ENCODE results near the gene TAS2R38.
"Not testable (repeated sequence)": the region's sequence is repeated elsewhere in the genome, so short reads cannot be mapped to it uniquely, and the experiment has no call there.

The TAS2R38 gene

DNA sequence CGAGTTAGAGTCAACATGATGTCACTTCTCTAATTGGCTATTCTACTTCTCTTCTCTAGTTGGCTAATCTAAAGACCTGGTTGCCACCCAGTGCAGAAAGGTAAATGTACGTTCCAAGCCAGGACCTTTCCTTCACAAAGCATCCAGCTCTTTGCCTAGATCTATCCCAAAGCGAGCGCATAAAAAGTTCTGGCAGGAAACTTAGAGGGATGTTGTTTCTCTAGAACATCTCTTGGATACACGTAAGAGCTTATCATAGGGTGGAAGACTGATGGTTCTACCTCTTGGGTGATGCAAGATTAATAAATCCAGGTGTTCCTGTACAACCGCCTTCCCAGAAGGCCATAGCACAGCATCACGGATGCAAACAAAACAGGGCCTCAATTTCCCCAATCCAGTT lies at the start of gene TAS2R38:
TAS2R38 (minus strand) TSS at position 101 of the 400 bp plus-strand sequence; CDS start at position 17, 84 bp downstream.
- DNase-seq: no peak

- no peak for DNase-seq
These were observed 44.6 kb upstream of the TAS2R38 start for GRCh38 chr7:142018154-142018553.

DNA sequence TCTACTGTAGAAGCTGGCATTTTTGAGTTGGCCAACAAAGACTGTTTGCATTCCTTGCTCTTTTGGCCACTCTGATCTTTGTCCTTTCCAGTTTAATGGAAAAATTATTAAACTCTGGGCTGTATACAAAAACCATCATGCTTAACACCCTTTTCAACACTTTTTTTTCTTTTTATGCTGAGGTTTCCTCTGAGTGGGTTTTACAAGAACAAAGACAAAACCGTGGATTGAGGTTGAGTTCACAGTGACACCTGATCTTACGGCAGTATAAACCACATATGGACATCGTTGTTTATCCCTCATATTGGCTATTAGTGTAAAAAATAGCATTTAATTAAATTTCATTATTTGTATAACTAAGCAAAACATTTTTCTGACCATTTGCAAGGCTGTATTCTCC lies 43.9 kb upstream of the TAS2R38 start:
- DNase-seq: no peak

GRCh38 chr7:142012825-142013511 lies 39.4 kb upstream of the TAS2R38 start:
- DNase-seq: peak; percentile 63 to 75 (median 66)

DNA sequence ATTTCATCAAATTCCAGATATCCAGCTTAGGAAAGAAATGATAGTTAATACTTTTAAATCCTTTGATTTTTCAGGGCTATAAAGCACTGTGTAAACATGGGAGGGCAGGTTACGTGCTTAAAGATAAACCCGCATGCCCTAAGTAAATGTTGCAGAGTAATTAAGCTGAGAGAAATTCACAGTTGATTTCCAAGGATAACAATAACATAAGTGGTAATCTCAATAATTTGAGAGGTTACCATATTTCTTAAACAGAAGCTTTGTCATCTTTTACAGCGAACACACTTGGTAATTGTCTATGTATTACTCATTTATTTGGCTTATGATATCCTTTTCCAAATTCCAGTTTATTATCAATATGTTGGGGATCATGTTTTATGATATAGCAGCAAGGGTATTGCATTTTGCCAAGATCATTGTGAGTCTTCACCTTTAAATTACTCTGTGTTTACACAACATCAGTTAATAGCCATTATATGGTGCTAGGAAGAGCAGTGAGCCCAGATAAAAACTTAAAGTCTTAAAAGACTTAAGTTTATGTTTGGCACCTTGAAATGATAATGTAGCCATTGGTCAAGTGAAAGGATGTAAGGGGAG lies 37.5 kb upstream of the TAS2R38 start:
- DNase-seq: no peak

DNA sequence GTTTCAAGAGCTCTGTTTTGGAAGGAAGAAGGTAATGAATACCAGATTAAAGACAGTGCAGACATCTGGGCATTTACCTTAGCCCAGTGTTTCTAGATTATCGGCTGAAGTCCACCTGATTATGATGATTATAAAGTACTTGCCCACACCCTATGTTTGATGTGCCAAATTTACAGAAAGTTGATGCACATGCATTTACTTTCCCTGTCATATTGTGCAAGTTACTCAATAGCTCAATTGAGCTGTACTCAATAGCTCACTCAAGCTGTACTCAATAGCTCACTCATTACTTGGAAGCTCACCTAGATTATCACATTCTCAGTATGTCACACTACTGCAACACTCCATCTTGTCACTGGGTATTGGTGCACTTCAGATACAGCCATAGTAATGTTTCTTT lies 35.6 kb upstream of the TAS2R38 start:
- no peak for DNase-seq

- no peak for DNase-seq
These were observed 33.0 kb upstream of the TAS2R38 start for GRCh38 chr7:142006577-142006976.

DNA sequence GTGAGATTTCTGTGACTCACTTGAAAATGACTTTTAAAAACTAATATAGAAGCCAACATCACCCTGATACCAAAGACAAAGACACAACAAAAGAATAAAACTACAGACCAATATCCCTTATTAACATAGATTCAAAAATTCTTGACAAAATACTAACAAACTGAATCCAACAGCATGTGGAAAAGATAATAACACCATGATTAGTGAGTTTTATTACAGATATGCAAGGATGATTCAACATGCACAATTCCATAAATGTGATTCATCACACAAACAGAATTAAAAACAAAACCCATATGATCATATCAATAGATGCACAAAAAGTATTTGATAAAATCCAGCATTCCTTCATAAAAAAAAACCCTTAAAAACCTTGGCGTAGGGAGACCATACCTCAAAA lies 28.6 kb upstream of the TAS2R38 start:
- no peak for DNase-seq

- no peak for DNase-seq
These were observed 27.7 kb upstream of the TAS2R38 start for GRCh38 chr7:142001163-142001874.

DNA sequence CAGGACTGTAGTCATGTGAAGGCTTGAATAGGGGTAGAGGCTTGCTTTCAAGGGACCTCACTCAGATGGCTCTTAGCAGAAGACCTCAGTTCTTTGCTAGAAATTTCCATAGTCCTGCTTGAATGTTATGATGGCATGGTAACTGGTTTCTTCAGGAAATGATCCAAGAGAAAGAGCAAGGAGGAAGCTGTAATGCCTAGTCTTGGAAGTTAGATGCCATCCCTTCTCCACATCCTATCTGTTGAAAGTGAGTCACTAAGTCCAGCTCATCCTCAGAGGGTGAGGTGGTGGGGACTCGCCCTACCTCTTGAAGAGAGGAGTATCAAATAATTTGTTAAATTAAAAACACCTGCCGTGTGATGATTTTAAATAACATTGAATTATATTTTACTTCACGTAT lies 26.7 kb upstream of the TAS2R38 start:
- DNase-seq: no peak

DNA sequence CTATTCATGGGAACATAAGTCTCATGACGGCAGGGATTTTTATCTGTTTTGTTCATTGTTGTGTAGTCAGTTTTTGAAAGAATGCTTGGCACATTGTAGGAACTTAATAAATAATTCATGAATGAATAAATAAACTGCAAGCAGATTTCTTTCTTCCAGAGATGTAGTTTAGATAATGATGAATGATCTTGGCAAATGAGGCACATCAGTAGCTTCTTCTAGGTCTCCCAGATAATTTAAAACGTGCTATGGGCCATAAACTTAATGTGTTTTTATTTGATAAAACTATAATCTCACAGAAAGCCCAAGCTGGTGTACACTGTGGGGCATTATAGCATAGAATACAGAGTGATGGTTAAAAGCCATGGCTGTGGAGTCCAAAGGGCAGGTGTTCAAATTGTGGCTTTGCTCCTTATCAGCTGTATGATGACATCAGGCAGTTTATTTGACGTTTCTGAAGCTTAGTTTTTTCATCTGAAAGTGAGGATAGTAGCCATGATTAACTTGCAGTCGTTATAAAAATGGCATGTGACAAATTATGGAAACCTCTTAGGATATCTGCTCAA lies 25.6 kb upstream of the TAS2R38 start:
- no peak for DNase-seq

GRCh38 chr7:141993354-141993753 lies 19.8 kb upstream of the TAS2R38 start:
- no peak for DNase-seq

GRCh38 chr7:141992688-141993087 lies 19.1 kb upstream of the TAS2R38 start:
- DNase-seq: peak in 1 of 3 donors; percentile 14

- peak; percentile 80 to 87 (median 85) for DNase-seq
These were observed 18.6 kb upstream of the TAS2R38 start for GRCh38 chr7:141992156-141992555.

DNA sequence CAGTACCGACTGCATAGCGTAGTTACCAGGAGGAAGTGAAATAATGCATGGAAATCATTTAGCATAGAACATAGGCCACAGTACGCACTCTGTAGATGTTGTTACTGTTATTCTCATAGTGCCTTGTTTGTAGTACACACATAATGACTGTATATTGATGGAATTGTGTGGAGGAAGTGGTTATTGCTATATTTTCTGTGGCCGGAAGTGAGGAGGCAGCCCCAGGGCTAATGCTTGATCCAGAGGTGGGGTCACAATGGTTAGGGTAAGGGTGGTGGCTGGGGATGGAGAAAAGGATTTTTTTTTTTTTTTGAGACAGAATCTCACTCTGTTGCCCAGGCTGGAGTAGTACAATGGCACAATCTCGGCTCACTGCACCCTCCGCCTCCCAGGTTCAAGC lies 17.6 kb upstream of the TAS2R38 start:
- DNase-seq: peak; percentile 25 to 41 (median 29)

- DNase-seq: peak; percentile 62 to 70 (median 67)
These were observed 16.6 kb upstream of the TAS2R38 start for GRCh38 chr7:141990011-141990725.

DNA sequence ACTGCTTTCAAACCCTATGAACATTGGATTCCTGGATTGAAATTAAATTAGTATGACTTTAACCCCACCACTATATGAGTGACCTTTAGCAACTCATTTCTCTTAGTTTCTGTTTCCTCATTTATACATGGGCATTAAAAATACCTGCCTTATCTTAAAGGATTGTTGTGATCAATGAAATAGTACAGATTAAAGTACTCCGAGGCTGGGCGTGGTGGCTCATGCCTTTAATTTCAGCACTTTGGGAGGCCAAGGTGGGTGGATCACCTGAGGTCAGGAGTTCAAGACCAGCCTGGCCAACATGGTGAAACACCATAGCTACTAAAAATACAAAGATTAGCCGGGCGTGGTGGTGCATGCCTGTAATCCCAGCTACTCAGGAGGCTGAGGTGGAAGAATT lies 14.2 kb upstream of the TAS2R38 start:
- DNase-seq: not testable (repeated sequence)

DNA sequence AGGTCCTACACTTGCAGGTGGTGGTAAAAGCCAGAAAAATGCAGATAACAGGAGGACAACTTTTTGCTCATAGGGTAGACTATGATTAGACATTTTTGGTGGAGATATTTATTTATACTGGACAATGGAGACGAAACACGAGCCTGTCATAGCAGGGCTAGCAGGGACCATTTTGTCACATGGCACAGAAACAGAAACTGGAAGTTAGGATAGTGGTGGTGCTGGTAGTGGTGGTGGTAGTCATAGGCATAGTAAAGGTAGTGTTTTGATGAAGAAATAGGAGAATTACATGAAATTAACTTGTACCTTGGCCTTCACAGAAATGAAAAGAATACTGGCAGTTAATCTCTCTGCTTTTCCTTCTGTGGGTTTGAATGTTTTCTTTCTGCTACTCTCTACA lies 13.3 kb upstream of the TAS2R38 start:
- no peak for DNase-seq

GRCh38 chr7:141985926-141986325 lies 12.4 kb upstream of the TAS2R38 start:
- DNase-seq: not testable (repeated sequence)

DNA sequence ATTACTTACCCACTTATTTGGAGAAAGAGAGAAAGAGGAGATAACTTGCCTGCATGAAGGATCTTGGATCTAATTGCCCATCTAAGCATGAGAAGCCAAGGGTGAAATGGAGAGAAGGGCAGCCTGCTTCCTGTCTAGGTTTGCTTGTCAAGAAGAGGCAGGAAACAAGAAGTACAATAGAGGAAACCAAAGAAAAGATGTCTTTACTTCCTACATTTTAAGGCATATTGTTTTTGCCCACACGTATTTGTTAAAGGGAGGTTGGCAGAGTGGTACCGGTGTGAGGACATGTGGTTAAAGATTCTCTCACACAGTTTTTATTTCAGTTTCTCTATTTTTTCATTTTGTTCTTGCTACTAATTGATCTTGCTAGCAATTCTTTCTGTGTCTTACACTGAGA lies 6.0 kb upstream of the TAS2R38 start:
- no peak for DNase-seq

DNA sequence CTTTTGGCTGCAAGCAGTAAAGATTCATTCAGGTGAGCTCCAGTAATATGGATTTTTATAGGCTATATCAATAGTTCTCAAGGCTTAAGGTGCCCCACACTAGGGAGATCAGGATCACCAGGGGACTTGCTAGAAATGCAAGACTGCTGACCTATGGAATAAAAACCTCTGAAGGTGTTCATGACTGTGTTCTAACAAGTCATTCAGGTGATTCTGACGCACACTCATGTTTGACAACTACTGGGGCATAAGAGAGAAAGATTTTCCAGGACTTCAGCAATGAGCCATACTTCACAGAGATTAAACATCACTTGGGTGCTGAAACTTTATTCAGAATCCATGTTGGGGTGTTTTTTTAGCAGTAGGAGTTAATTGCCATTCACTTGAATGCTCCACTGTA lies 4.8 kb upstream of the TAS2R38 start:
- no peak for DNase-seq

GRCh38 chr7:141976524-141977245 lies 3.1 kb upstream of the TAS2R38 start:
- DNase-seq: no peak
